ENCODE data around the gene RPS3.
"Not testable (repeated sequence)": the region's sequence is repeated elsewhere in the genome, so short reads cannot be mapped to it uniquely, and the experiment has no call there.

RPS3 gene

DNA sequence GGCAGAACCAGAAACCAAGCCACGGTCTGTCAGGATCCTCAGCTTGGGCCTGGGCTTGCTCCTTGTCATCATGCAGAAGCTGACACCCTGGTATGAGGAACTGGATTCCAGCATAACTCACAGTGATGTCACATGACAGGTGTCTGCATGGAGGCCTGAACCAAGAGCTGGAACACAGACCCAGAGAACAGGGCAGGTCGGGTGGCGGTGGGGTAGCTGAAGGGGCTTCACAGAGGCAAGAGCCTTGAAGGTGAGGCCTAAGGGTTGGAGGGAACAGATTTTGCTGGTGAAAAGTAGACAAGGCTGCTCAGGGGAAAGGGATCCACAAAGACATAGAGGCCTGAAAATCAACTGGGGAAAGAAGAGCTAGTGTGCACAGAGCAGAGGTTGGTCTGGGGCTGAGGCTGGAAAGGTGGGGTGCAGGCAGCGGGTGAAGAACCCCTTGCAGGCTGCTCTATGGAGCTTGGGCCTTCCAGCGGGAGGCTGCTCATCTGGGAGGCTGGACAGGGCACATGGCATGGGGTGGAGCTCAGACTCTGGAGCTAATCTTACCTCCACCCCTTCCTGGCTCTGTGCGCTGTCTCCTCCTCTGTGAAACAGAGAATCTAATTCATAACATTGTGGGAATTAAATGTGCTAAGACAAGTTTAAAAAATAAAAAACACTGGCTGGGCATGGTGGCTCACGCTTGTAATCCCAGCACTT lies 18.4 kb upstream of the RPS3 start:
- DNase-seq: no peak

- no peak for DNase-seq
These were observed 16.1 kb upstream of the RPS3 start for GRCh38 chr11:75383246-75383645.

DNA sequence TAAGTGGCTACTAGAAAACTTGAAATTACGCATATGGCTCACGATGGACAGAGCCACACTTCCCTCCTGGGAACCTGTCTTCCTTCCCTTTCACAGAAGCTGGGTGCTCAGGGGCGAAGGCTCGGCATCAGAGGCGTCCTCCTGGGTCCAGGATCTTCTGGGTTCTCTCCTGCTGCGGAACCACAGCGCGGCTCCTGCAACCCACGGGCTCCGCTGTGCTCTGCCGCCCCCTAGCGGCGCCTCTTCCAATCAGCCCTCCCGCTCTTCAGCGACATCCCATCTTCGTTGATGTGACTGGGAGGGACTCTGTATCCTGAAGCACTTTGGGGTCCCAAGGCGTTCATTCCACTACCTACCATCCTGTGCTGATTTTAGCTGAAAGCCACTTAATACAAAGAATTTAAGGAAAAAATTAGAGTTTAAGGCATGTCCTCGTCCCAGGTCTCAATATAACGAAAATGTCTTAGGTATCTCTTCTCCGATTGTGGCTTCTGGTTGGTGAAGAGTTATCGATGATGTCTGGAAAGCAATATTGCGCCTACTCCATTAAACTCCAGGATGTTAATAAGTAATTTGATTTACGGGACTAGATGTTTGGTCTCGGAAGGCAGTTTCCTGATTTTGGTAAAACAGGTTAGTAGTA lies 14.8 kb upstream of the RPS3 start:
- no peak for DNase-seq

DNA sequence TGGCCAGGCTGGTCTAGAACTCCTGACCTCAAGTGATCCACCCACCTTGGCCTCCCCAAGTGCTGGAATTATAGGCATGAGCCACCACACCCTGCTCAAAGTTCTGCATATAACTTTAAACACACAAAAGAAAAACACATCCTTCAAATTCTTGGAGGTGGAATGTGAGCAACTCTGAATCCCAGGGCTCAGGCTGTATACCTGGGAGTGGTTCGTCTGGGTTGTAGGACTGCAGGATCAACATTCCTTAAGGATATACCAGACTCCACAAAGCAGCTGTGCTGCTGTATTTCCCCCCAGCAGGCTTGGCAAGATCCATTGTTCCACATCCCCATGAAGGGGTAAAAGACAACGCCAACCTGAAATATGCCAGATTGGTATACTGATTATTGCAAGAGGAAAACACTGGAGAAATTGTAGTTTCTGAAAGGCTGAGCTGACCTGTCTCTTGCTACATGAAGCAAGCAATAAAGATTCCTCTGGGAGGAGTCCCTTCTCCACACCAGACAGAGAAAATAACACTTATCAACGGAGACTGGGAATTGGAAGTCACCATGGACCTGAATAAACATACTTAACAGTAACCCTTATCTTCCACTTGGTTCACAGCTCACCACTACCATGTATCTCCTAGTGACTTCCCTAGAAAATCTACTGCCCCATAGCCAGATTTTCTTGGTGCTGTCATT lies 12.2 kb upstream of the RPS3 start:
- DNase-seq: no peak

- no peak for DNase-seq
These were observed 11.5 kb upstream of the RPS3 start for GRCh38 chr11:75387736-75388294.

DNA sequence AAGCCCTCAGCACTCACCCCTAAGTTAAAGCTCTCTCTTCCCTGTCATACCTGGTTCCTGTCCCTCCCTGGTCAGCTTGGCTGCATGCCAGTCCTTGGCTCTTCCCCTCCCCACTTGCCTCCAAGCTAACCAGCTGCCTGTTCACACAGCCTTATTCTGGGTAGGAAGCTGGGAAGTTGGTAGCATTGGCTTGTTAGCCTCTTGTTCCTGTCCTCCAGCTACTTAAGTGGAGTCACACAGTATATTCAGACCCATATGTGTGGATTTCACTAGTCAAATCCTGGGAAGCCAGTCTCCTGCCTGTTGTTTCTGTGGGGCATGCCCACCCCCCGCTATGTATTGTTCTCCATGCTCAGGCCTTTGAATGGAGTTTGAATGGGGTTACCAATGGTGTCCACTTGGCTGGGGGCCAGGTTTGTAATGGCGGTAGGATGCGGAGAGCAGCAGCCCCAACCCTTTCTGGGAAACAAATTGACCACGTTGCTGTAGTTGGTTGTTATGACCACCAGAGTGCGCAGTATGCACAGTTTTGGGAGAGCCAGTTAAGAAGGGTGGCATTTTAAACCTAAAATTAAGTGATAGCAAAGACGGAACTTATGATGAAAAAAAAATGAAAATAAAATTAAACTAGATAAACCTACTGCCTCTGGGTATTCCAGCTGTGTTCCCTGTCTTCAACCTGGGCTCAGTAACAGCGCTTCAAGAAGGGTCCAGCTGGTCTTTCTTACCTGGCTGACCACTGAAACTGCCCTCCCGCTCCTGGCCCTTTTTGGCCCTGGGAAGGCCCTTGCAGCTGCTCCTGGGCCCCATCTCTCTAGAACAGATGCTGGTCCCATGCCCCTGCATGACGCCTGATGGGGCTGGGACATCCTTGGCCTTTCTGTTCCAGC lies 10.7 kb upstream of the RPS3 start:
- peak; percentile 57 for DNase-seq

DNA sequence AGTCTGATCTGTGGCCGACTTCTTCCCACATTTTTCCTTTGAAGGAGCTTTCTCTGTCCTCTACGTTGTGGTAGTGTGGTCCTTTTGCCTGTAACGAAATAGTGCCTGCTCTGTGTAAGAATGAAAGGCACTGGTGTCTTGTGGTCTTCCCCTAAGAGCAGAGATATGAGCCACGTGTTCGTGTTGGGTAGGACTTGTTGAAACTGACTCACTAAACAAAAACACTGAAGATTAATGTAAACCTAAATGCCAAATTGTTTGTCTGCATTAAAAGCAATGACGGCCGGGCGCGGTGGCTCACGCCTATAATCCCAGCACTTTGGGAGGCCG lies 10.1 kb upstream of the RPS3 start:
- DNase-seq: no peak

DNA sequence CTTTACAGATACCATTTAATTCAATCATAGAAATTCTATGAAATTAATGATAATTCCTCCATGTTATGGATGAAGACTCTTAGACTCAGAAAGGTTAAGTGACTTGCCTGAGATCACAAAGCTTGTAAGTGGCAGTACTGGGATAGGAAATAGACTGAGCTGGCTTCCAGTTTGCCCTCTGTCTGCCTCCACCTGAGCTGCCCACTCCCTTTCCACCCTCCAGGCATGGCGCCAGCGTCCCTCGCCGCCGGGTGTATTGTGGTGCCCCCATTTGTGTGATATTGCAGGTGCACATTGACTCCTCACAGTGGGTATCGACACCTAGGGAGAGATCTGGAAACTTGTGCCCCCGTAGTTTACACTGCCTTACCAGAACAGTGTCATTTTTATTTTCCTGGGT lies 9.4 kb upstream of the RPS3 start:
- no peak for DNase-seq

DNA sequence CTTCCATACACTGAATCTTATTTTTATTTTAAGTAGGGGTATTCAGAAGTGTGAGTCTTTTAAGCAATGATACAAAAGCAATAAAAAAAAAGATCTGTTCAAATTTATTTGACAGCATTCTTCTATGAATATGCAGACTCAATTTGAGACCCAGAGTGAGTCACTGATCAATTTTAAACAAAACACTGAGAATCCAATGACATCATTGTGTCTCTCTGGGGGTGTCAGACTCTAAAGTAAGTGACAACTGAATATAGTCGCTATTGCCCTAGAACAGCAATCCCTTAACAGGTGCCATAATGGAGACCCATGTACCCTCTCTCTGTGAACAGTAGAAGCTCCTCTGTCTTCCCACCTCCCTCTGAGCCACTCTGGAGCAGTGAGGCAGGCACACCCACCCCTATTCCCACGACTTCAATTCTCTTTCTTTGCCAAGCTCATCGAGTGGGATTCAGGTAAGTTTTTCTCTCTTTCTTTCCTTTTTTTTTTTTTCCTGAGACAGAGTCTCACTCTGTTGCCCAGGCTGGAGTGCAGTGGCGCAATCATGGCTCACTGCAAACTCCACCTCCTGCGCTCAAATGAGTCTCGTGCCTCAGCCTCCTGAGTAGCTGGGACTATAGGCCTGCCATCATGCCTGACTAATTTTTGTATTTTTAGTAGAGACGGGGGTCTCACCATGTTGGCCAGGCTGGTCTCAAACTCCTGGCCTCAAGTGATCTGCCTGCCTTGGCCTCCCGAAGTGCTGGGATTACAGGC lies 5.1 kb upstream of the RPS3 start:
- DNase-seq: no peak

- no peak for DNase-seq
These were observed 412 bp upstream of the RPS3 start for GRCh38 chr11:75398906-75399305.

DNA sequence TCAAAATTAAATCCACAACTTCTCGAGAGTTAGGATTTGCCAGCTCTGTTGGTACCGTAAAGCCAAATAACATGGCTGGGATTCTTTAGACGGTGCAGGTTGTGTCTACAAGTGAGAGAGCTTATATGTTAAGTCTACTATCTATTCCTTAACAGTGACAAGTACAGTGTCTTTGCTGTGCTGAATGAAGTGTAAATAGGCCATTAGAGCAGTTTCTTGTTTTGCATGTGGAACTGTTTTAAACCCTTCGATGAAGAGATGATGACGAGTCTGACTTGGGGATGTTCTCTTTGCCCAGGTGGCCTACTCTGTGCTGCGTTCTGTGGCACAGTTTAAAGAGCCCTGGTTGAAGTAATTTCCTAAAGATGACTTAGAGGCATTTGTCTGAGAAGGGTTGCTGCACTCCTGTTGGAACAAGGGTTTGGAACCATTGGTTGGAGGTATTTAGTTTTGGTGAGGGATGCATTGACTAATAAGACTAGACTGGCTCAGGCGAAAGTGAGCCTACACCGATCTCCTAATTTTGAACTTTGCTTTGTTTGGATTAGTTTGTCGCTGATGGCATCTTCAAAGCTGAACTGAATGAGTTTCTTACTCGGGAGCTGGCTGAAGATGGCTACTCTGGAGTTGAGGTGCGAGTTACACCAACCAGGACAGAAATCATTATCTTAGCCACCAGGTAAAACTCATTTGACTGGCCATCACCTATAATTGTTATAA lies 988 bp downstream of the RPS3 start:
- DNase-seq: no peak

DNA sequence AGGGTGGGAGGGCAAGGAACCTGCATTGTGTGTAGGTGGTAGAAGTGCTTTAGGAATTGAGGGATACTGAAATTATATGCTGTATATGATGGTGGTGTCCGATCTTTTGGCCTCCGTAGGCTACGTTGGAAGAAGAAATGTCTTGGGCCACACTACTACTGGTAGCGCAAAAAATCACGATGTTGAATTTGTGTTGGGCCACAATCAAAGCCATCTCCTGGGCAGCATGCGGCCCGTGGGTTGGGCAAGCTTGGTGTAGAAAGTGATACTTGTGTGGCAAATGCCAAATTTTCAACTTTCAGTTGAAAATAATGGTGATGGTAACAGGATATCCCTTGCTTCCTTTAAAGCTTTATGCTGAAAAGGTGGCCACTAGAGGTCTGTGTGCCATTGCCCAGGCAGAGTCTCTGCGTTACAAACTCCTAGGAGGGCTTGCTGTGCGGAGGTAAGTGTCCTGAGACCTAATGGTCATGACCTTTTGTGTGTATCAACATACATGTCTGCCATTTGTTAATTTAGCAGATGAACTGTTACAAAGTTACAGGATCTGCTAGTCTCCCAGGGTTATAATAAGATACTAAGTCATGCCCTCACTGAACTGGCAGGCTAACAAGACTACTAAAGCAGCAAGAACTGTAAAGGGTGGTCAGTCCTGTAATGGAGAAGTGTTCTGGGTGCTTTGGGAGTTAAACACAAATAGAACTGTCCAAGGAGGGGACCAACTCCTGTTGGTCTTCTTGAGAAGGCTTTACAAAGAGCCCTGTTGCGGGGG lies 2.9 kb downstream of the RPS3 start:
- DNase-seq: no peak

GRCh38 chr11:75403037-75403436 lies 3.7 kb downstream of the RPS3 start:
- no peak for DNase-seq

DNA sequence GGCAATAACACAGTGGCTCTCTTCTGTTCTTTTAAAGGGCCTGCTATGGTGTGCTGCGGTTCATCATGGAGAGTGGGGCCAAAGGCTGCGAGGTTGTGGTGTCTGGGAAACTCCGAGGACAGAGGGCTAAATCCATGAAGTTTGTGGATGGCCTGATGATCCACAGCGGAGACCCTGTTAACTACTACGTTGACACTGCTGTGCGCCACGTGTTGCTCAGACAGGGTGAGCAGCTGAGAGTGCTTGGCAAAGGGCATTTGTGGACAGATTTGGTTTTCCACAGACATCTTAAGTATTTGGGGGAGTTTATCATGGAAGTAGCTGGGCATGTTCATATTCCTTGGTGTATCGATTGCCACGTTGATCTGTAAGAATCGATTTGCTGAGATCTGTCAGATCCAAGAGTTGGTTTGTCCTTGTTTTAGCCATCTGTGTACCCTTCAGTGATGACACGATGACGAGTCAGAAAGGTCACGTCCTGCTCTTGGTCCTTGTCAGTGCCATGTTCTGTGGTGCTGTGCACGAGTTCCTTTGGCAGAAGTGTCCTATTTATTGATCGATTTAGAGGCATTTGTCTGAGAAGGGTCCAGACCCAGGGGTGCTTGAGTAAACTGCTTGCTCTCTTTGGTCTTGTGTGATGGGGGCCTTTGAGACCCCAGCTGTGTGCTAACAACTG lies 4.8 kb downstream of the RPS3 start:
- no peak for DNase-seq

GRCh38 chr11:75406338-75406777 lies 7.0 kb downstream of the RPS3 start:
- no peak for DNase-seq

GRCh38 chr11:75408957-75409219 lies 9.6 kb downstream of the RPS3 start:
- no peak for DNase-seq

GRCh38 chr11:75409971-75410370 lies 10.7 kb downstream of the RPS3 start:
- DNase-seq: not testable (repeated sequence)

- DNase-seq: not testable (repeated sequence)
These were observed 13.8 kb downstream of the RPS3 start for GRCh38 chr11:75413146-75413545.

DNA sequence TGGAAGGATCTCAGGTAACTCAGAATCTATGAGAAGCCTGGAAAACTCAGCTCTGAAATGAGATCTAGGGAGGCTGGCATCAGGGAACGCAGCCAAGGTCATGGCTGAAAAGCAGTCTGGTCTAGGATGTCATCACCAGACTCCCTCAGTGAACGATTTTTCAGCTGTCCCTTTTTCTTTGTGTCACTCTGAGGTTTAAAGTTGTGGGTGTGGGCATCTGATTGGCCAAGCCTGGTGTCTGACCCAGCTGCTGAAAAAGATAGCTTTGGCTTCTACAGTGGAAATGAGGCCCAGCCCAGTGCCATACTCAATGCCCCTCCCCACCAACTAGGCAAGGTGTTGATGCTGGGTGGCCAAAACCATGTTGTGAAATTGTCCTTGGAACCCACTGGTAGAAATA lies 14.5 kb downstream of the RPS3 start:
- no peak for DNase-seq
